H9 (cell line): ENCODE results near the gene SLC24A1. TPM values are rescaled to one million over a fixed set of nuclear protein-coding genes. Genes with fewer than 3 reads are reported as not detected.

Source experiments
- DNase-seq: peaks from one replicate; pipeline ENCODE4 v3.0.0-alpha.2; 2017
- H2AFZ ChIP-seq: one replicate; pipeline ENCODE4 v1.6.1; 2013; ENCODE audit warnings: mild to moderate bottlenecking, low read length, control low read depth, moderate library complexity
- H2AK5ac ChIP-seq: 2 replicates; pipeline ENCODE4 v1.6.1; 2013; ENCODE audit warnings: low read length, control low read depth, mixed read lengths; ENCODE audit not compliant: insufficient read length
- H2BK120ac ChIP-seq: one replicate; pipeline ENCODE4 v1.6.1; 2013; ENCODE audit warnings: low read depth, mild to moderate bottlenecking, low read length, control low read depth, inconsistent platforms; ENCODE audit not compliant: poor library complexity, severe bottlenecking
- H2BK12ac ChIP-seq: 2 replicates; pipeline ENCODE4 v1.6.1; 2013; ENCODE audit warnings: low read length, control low read depth, mixed read lengths, low read depth; ENCODE audit not compliant: insufficient read length
- H2BK15ac ChIP-seq: 2 replicates; pipeline ENCODE4 v1.6.1; 2013; ENCODE audit warnings: low read depth, low read length, control low read depth
- H2BK20ac ChIP-seq: one replicate; pipeline ENCODE4 v1.6.1; 2013; ENCODE audit warnings: low read depth, mild to moderate bottlenecking, low read length, control low read depth, inconsistent platforms; ENCODE audit not compliant: poor library complexity, severe bottlenecking
- H2BK5ac ChIP-seq: 2 replicates; pipeline ENCODE4 v1.6.1; 2013; ENCODE audit warnings: low read length, control low read depth, mixed read lengths; ENCODE audit not compliant: insufficient read length
- H3K14ac ChIP-seq: 2 replicates; pipeline ENCODE4 v1.6.1; 2013; ENCODE audit warnings: low read length, control low read depth; ENCODE audit not compliant: insufficient read depth
- H3K18ac ChIP-seq: 2 replicates; pipeline ENCODE4 v1.6.1; 2013; ENCODE audit warnings: low read depth, mild to moderate bottlenecking, mixed read lengths, low read length, control low read depth; ENCODE audit not compliant: insufficient read length
- H3K23ac ChIP-seq: 2 replicates; pipeline ENCODE4 v1.6.1; 2013; ENCODE audit warnings: low read length, control low read depth, mixed read lengths, low read depth; ENCODE audit not compliant: insufficient read length
- H3K23me2 ChIP-seq: 2 replicates; pipeline ENCODE4 v1.6.1; 2013; ENCODE audit warnings: low read depth, mild to moderate bottlenecking, mixed read lengths, low read length, control low read depth; ENCODE audit not compliant: insufficient read length, poor library complexity, severe bottlenecking
- H3K27ac ChIP-seq: 2 replicates; pipeline ENCODE4 v1.5.1; 2013; ENCODE audit warnings: low read length, control low read depth, mixed read lengths, low read depth; ENCODE audit not compliant: insufficient read length
- H3K27me3 ChIP-seq: 2 replicates; pipeline ENCODE4 v1.6.1; 2013; ENCODE audit warnings: low read length, control low read depth, inconsistent platforms; ENCODE audit not compliant: insufficient read depth
- H3K4ac ChIP-seq: 2 replicates; pipeline ENCODE4 v1.6.1; 2013; ENCODE audit warnings: low read depth, mild to moderate bottlenecking, control low read depth, inconsistent platforms, low read length, moderate library complexity
- H3K4me1 ChIP-seq: 2 replicates; pipeline ENCODE4 v1.6.1; 2013; ENCODE audit warnings: low read length, control low read depth, inconsistent platforms; ENCODE audit not compliant: insufficient read depth
- H3K4me2 ChIP-seq: 2 replicates; pipeline ENCODE4 v1.6.1; 2013; ENCODE audit warnings: low read length, control low read depth, mixed read lengths; ENCODE audit not compliant: insufficient read length, insufficient read depth
- H3K56ac ChIP-seq: 2 replicates; pipeline ENCODE4 v1.6.1; 2013; ENCODE audit warnings: low read depth, mild to moderate bottlenecking, mixed read lengths, low read length, control low read depth; ENCODE audit not compliant: insufficient read length
- H3K79me1 ChIP-seq: 2 replicates; pipeline ENCODE4 v1.6.1; 2013; ENCODE audit warnings: low read depth, mild to moderate bottlenecking, moderate library complexity, low read length, control low read depth, inconsistent platforms; ENCODE audit not compliant: insufficient read depth, poor library complexity, severe bottlenecking
- H3K79me2 ChIP-seq: 2 replicates; pipeline ENCODE4 v1.6.1; 2013; ENCODE audit warnings: low read length, control low read depth, inconsistent platforms; ENCODE audit not compliant: insufficient read depth
- H3K9ac ChIP-seq: 2 replicates; pipeline ENCODE4 v1.6.1; 2013; ENCODE audit warnings: low read length, control low read depth, mixed read lengths; ENCODE audit not compliant: insufficient read length; ENCODE audit errors: extremely low read depth
- H3K9me3 ChIP-seq: one replicate; pipeline ENCODE4 v1.6.1; 2013; ENCODE audit warnings: low read depth, low read length, inconsistent platforms; ENCODE audit not compliant: control insufficient read depth
- H3T11ph ChIP-seq: one replicate; pipeline ENCODE4 v1.6.1; 2013; ENCODE audit warnings: mild to moderate bottlenecking, low read length, control low read depth, inconsistent platforms
- H4K20me1 ChIP-seq: one replicate; pipeline ENCODE4 v1.6.1; 2013; ENCODE audit not compliant: control insufficient read depth, insufficient read length, insufficient read depth
- H4K5ac ChIP-seq: 2 replicates; pipeline ENCODE4 v1.6.1; 2013; ENCODE audit warnings: low read depth, mild to moderate bottlenecking, mixed read lengths, low read length, control low read depth; ENCODE audit not compliant: insufficient read length
- H4K8ac ChIP-seq: replicated peaks from 2 replicates; pipeline ENCODE4 v1.6.1; 2013; ENCODE audit warnings: low read length, control low read depth, mixed read lengths, low read depth; ENCODE audit not compliant: insufficient read length
- H4K91ac ChIP-seq: 2 replicates; pipeline ENCODE4 v1.6.1; 2013; ENCODE audit warnings: low read depth, mild to moderate bottlenecking, moderate library complexity, mixed read lengths, low read length, control low read depth; ENCODE audit not compliant: insufficient read length
- H3K27ac Mint-ChIP-seq, 3 experiments: 2 replicates in 2 of 3; 3 replicates in 1 of 3; pipeline ENCODE4 v1.8.0; 2020 to 2021; ENCODE audit warnings: mixed read lengths in 3 of 3, mild to moderate bottlenecking in 1 of 3, moderate library complexity in 1 of 3
- H3K27me3 Mint-ChIP-seq: 2 replicates; pipeline ENCODE4 v1.8.0; 2021; ENCODE audit warnings: low read depth, mild to moderate bottlenecking, moderate library complexity, mixed read lengths
- H3K36me3 Mint-ChIP-seq, 3 experiments: 2 replicates in 2 of 3; 3 replicates in 1 of 3; pipeline ENCODE4 v1.8.0; 2020 to 2021; ENCODE audit warnings: low read depth in 3 of 3, mixed read lengths in 3 of 3; ENCODE audit not compliant: insufficient read depth in 1 of 3
- H3K4me1 Mint-ChIP-seq, 2 experiments: 2 replicates each; pipeline ENCODE4 v1.8.0; 2020; ENCODE audit warnings: mixed read lengths in 2 of 2
- H3K4me3 Mint-ChIP-seq, 2 experiments: 2 replicates in 1 of 2; 3 replicates in 1 of 2; pipeline ENCODE4 v1.8.0; 2020 to 2021; ENCODE audit warnings: mild to moderate bottlenecking in 2 of 2, mixed read lengths in 2 of 2, moderate library complexity in 1 of 2
- H3K9me3 Mint-ChIP-seq, 2 experiments: 2 replicates in 1 of 2; 3 replicates in 1 of 2; pipeline ENCODE4 v1.8.0; 2020; ENCODE audit warnings: mild to moderate bottlenecking in 2 of 2, mixed read lengths in 2 of 2, moderate library complexity in 1 of 2
- WGBS: extraction: QIAGEN DNeasy Blood & Tissue Kit; methylation state at CpG from one replicate; pipeline ENCODE4 v1.1.7; 2013; ENCODE audit warnings: missing lambda C conversion rate, low lambda C conversion rate, mixed read lengths; ENCODE audit not compliant: insufficient read length; ENCODE audit errors: extremely low coverage; 5-methylcytosine and 5-hydroxymethylcytosine counted together
- total RNA-seq: library from RNA; stranded (reverse); gene quantifications from 2 replicates; pipeline ENCODE4 v1.2.1, GENCODE V29; 2021
- TF ChIP-seq, protein P1 (sequence below): fragments of 200-600 bp; sonication (generic); conservative IDR thresholded peaks from 3 replicates; pipeline ENCODE4 v1.8.0; 2021; ENCODE audit warnings: antibody characterized with exemption, mild to moderate bottlenecking

SLC24A1 gene
- total RNA-seq, 1 experiment from 2014 or later = 8.6 TPM

DNA sequence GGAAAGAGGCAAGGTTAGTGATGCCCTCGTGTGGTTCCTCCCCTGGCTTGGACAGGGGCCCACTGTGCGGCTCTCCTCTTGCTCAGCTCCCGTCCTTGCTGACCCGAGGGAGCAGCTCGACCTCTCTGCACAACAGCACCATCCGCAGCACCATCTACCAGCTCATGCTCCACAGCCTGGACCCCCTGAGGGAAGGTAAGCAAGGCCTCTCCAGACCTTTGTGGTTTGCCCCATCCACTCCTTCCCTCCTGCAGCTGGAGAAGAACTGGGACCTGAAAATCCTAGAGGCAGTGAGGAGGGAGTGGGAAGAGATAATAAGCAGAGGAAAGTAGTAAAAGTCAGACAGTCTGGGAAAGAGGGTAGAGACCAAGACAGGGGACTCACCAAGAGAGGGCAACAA, 17.8 kb downstream of the SLC24A1 start:
- no peak overlapping the region for H2BK120ac ChIP-seq
- no peak overlapping the region for H4K91ac ChIP-seq
- no peak overlapping the region for H3K18ac ChIP-seq
- H3K4me2 ChIP-seq = no peak overlapping the region
- TF ChIP-seq, protein P1, sequence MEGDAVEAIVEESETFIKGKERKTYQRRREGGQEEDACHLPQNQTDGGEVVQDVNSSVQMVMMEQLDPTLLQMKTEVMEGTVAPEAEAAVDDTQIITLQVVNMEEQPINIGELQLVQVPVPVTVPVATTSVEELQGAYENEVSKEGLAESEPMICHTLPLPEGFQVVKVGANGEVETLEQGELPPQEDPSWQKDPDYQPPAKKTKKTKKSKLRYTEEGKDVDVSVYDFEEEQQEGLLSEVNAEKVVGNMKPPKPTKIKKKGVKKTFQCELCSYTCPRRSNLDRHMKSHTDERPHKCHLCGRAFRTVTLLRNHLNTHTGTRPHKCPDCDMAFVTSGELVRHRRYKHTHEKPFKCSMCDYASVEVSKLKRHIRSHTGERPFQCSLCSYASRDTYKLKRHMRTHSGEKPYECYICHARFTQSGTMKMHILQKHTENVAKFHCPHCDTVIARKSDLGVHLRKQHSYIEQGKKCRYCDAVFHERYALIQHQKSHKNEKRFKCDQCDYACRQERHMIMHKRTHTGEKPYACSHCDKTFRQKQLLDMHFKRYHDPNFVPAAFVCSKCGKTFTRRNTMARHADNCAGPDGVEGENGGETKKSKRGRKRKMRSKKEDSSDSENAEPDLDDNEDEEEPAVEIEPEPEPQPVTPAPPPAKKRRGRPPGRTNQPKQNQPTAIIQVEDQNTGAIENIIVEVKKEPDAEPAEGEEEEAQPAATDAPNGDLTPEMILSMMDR = no peak
- H3T11ph ChIP-seq = no peak overlapping the region
- no peak overlapping the region for H2BK20ac ChIP-seq
- no peak overlapping the region for H3K4me3 Mint-ChIP-seq
- H3K56ac ChIP-seq = no peak overlapping the region
- H3K9me3 ChIP-seq = no peaks in the 10 kb centered on the region
- H3K4me1 Mint-ChIP-seq = peaks cover 7 to 11% of the 10 kb centered on the region in 2 experiments
- no peak overlapping the region for H3K9ac ChIP-seq
- H3K79me2 ChIP-seq = no peaks in the 10 kb centered on the region
- H2BK15ac ChIP-seq = no peak overlapping the region
- H3K9me3 Mint-ChIP-seq = no peaks in the 10 kb centered on the region
- H4K8ac ChIP-seq = no peak overlapping the region
- H2AFZ ChIP-seq = no peak overlapping the region
- H3K23me2 ChIP-seq = no peaks in the 10 kb centered on the region
- H3K4ac ChIP-seq = no peak overlapping the region
- no peak overlapping the region for H3K27ac ChIP-seq
- H2BK5ac ChIP-seq = no peak overlapping the region
- no peaks in the 10 kb centered on the region for H3K4me1 ChIP-seq
- no peaks in the 10 kb centered on the region for H3K36me3 Mint-ChIP-seq
- no peaks in the 10 kb centered on the region for H3K79me1 ChIP-seq
- no peak for DNase-seq
- no peak overlapping the region for H3K23ac ChIP-seq
- H4K20me1 ChIP-seq = no peaks in the 10 kb centered on the region
- WGBS = no CpG with 5 or more reads among the region's 6 CpGs
- H3K27me3 Mint-ChIP-seq = no peaks in the 10 kb centered on the region
- no peak overlapping the region for H4K5ac ChIP-seq
- no peaks in the 10 kb centered on the region for H3K27me3 ChIP-seq
- no peak overlapping the region for H3K27ac Mint-ChIP-seq
- H2AK5ac ChIP-seq = no peak overlapping the region
- H3K14ac ChIP-seq = no peak overlapping the region
- H2BK12ac ChIP-seq = no peak overlapping the region
